Measurements from ENCODE around the gene RELN.

- TF ChIP-seq CTCF (conservative IDR thresholded peaks at IDR 0.05; ENCODE audit: low read depth, low read length) (no peak), EZH2 (IDR thresholded peaks at IDR 0.05; ENCODE audit: low read length, unreplicated experiment) (no peak)
These were observed 218.2 kb downstream of the RELN start for GRCh38 chr7:103771294-103771693.
